ENCODE data around the gene CD248.
"Not testable (repeated sequence)": the region's sequence is repeated elsewhere in the genome, so short reads cannot be mapped to it uniquely, and the experiment has no call there.

CD248 gene

GRCh38 chr11:66316849-66317251 lies at the start of gene CD248:
CD248 (minus strand) TSS chr11:66317044; CDS start chr11:66317027, 17 bp downstream.
- DNase-seq, result peak; percentile 46

GRCh38 chr11:66365711-66366619 lies 49.1 kb upstream of the CD248 start:
- DNase-seq, result no peak

- DNase-seq, result no peak
Observed at GRCh38 chr11:66365166-66365565, 48.3 kb upstream of the CD248 start.

- DNase-seq, result peak; percentile 77
Observed at GRCh38 chr11:66363805-66364535, 47.1 kb upstream of the CD248 start.

GRCh38 chr11:66363187-66363601 lies 46.4 kb upstream of the CD248 start:
- no peak for DNase-seq

GRCh38 chr11:66362481-66363147 lies 45.8 kb upstream of the CD248 start:
- no peak for DNase-seq

- no peak for DNase-seq
Observed at GRCh38 chr11:66361502-66361941, 44.7 kb upstream of the CD248 start.

- no peak for DNase-seq
Observed at GRCh38 chr11:66360406-66361073, 43.7 kb upstream of the CD248 start.

GRCh38 chr11:66359662-66360087 lies 42.8 kb upstream of the CD248 start:
- no peak for DNase-seq

- not testable (repeated sequence) for DNase-seq
Observed at GRCh38 chr11:66350560-66351235, 33.9 kb upstream of the CD248 start.

GRCh38 chr11:66349084-66349386 lies 32.2 kb upstream of the CD248 start:
- no peak for DNase-seq

GRCh38 chr11:66347425-66348276 lies 30.8 kb upstream of the CD248 start, which contains the start of gene B4GAT1:
B4GAT1 (minus strand) TSS chr11:66347629; CDS start chr11:66347545, 84 bp downstream.
- peak; percentile 84 for DNase-seq

- no peak for DNase-seq
Observed at GRCh38 chr11:66346476-66347424, 29.9 kb upstream of the CD248 start.

GRCh38 chr11:66345316-66345649 lies 28.4 kb upstream of the CD248 start:
- no peak for DNase-seq

GRCh38 chr11:66344550-66345315 lies 27.9 kb upstream of the CD248 start, which contains the start of gene BRMS1:
BRMS1 (minus strand) TSS chr11:66345104; CDS start chr11:66342234, 2,870 bp downstream.
- peak; percentile 94 for DNase-seq

- DNase-seq, result no peak
Observed at GRCh38 chr11:66343176-66343575, 26.3 kb upstream of the CD248 start.

- no peak for DNase-seq
Observed at GRCh38 chr11:66341502-66342126, 24.8 kb upstream of the CD248 start.

Measured in activated T-cell treated with anti-CD3 and anti-CD28 coated beads, Interleukin-2, amount 50 U/mL, for 1 hour (primary cell).